Middle frontal gyrus (tissue), 1 donor: ENCODE measurements around the gene MMP3.
"Not testable (repeated sequence)": the region's sequence is repeated elsewhere in the genome, so short reads cannot be mapped to it uniquely, and the experiment has no call there.

Experiments
- DNase-seq: peaks from one replicate; pipeline ENCODE4 v3.0.0-alpha.2; 2015; ENCODE audit warnings: low spot score; ENCODE audit errors: extremely low spot score

MMP3 gene

DNA sequence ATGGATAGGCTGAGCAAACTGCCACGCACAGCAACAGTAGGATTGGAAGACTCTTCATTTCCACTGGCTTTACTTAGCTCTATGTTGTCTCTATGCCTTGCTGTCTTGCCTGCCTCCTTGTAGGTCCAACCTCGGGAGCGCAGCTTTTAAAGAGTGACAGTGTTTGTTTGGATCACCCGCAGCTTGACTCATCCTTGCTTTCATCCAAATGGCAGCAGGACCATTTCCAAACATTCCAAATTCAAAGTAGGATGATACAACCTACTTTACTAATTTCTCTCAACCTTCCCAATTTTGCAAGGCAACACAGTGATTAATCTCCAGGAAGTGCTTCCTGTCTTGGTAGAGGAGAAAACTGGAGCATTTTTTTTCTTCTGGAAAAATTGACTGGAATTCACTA lies at the start of gene MMP3:
TSS of gene MMP3 (minus strand) at position 121 of the 400 bp plus-strand sequence. CDS start at position 58, 63 bp downstream.
- DNase-seq = no peak

GRCh38 chr11:102891736-102892135 lies 48.3 kb upstream of the MMP3 start:
- no peak for DNase-seq

- DNase-seq = no peak
Observed at GRCh38 chr11:102886999-102887398, 43.6 kb upstream of the MMP3 start.

GRCh38 chr11:102883141-102883540 lies 39.7 kb upstream of the MMP3 start:
- no peak for DNase-seq

DNA sequence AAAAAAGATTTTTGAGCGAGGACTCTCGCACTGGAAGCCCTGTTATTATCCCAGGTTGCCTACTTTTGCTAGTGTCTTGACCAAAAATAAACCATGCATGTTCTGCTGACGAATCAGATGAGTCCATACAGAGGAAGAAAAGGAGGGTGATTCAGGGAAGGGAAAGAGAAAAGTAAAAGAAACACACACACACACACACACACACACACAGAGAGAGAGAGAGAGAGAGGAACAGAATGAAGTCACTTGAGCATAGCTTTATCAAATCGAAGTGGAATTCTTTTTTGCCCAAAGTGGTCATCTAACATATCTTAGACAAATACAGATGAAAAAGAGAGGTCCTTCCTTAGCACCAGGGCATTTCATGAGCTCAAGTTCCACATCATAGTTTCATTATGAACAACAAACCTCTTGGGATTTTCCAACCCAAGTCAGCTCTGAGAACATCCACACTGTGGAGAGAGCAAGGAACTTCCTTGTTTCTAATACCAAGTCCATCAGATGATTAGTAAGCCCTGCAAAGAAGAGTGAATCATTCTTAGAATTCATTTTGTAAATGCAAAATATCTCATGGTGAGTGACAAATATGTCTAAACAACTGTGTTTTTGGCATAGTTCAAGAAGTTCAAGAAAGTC lies 39.1 kb upstream of the MMP3 start:
- DNase-seq = no peak

- DNase-seq = no peak
Observed at GRCh38 chr11:102879801-102880200, 36.4 kb upstream of the MMP3 start.

DNA sequence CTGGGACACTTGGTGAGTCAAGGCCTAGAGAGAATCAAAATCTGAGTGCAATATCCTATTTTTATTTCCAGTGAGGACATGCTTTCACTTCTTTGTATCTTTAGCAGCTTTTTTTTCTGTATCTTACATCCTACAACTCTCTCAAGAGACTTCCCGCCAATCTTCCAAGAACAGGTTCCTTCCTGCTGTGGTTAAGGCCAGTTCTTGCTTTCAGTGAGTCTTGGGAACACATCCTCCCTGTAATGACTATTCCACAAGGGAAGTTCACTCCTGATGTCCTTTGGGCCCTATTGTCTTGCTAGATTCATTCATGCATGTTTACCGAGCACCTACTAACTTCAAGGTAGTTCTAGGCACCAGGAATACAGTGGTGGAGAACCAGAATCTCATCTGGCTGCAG lies 35.2 kb upstream of the MMP3 start:
- no peak for DNase-seq

DNA sequence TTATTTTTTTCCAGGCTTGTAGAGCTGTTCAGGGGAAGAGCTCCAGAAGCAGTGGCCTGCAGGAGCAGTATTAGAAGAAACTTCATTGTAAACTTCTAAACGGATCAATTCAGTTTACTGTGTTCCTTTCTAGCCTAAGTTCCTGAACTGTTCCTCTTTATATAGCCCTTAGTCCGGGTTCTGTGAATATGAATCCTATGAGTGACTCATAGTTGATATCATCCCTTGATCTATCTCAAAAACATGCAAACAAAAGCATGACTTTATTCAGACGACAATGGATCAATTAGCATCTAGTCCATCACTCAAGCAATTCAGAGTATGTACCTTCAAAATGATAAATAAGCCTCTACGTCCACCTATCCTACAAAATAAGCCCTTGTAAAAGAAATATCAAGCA lies 31.4 kb upstream of the MMP3 start, which contains the start of gene MMP12:
TSS of gene MMP12 (minus strand) at position 131 of the 400 bp plus-strand sequence. CDS start at position 86, 45 bp downstream.
- no peak for DNase-seq

GRCh38 chr11:102869354-102869964 lies 26.1 kb upstream of the MMP3 start:
- DNase-seq = not testable (repeated sequence)

GRCh38 chr11:102868339-102868738 lies 24.9 kb upstream of the MMP3 start:
- DNase-seq = no peak

DNA sequence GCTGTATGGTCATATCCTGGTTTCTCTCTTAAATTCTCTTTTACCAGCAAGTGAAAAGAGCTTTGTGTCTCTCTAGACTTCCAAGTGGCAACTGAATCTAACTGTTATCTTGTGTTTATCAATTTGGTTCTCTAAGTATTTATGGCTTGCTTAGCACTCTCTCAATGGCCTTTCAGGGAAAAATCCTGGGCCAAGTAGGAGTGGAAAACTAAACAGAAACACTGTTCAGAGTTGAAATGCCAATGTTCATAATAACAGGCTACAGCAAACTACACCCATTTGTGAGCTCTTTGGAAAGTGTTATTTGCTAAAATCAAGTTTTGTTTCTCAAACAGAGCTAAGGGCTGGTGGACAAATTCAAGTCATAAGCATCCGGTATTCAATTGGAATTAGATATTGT lies 21.3 kb upstream of the MMP3 start:
- DNase-seq = no peak

DNA sequence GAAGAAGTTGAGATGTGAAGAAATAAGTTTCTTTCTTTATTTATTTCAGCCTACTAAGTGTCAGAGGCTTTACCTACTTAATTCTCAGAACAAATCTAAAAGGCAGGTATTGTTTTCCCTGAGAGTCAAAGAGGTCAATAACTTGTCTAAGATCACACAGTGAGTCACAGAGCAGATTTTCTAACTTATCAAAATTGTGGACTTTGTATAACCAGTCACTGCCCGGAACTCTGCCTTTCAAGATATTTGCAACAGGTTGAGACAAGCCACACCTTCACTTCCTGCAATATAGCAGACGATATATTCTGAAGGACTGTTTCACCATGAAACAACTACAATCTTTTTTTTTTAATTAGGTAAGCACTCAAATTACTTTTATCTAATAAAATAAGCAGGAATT lies 10.5 kb upstream of the MMP3 start:
- DNase-seq = no peak

DNA sequence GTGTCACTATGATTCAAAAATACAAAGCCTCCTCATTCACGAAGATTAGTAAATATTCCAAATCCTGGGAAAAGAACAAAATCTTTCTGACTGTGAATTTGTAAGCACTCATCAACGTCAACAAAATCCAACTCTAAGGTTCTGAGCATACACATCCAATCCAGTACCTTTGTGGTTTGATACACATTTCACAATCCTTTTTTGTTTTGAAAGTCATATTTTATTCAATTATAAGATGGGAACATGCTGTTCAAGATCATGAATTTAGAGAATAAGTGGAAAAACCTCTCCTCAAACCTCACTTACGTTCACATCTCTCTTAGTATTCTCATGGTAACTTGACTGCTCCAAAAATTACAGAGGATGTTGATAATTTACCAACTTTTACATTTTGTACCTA lies 9.6 kb upstream of the MMP3 start:
- no peak for DNase-seq

DNA sequence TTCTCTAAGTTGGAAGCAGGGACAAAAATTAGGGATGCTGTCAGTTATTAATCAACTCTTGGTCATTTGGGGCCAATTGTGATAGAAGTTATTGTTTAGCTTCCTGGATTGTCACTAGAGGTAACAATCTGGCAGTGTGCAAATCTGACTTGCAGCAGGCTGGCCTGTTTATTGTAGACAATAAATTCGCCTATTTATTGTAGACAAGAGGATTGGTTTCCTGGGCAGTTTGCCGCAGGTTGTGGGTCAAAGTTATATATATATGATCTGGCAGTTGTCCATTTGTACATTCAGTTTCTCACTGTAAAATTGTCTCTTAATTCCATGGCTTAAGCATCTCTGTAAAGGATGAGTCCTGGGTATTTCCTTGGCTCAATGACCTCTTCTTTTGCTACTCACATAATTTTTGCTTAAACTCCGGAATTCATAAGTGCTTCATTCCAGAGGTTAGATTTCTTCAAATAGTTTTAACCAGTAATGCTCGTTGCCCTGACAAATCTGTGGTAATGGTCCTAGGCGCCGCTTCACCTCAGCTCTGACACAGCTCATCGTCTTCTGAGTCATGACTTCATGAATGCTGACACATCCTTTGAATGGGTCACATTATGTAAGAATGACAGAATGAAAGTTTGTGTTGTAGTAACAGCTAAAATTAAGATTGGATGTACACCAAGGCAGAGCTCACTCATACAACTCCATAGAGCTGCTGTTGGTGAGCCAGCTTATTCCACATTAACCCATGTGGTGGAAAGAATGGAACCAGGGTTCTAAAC lies 7.8 kb upstream of the MMP3 start:
- DNase-seq = no peak

GRCh38 chr11:102849311-102849710 lies 5.9 kb upstream of the MMP3 start:
- no peak for DNase-seq

GRCh38 chr11:102846292-102846691 lies 2.9 kb upstream of the MMP3 start:
- no peak for DNase-seq

- no peak for DNase-seq
Observed at GRCh38 chr11:102842930-102843329, 479 bp downstream of the MMP3 start.

- no peak for DNase-seq
Observed at GRCh38 chr11:102840018-102840417, 3.4 kb downstream of the MMP3 start.

DNA sequence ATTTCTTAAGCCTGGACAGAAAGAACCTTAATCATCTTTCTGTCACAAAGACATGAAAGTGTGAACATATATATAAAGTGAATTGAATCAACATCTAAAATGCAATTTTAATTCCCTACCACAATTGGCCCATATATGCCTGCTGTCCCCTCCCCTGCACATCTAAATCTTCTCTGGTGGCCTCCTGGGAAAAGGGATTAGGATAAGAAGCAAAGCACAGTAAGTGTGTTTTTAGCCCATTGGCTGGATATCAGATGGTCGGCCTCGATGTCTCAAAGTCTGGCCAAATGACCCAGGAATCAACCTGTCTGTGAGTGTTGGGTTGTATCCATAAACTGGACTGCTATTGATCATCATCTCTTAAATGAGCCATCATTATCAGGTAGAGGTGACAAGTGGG lies 5.8 kb downstream of the MMP3 start:
- no peak for DNase-seq

DNA sequence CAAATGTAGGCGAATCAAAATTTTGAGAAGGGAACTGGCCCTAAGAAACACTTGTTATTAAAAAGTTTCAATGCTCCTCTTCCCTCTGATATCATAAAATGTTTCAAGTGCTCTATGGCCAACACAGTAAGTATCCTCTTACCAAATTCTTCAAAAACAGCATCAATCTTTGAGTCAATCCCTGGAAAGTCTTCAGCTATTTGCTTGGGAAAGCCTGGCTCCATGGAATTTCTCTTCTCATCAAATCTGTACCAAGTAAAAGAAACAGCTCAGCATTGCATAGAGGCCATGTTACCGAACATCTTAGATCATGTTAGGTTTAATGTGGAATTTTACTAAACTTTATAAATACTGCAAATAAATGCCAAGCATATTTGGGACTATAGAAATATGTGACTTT lies 6.3 kb downstream of the MMP3 start:
- no peak for DNase-seq

- DNase-seq = no peak
Observed at GRCh38 chr11:102836290-102836875, 7.0 kb downstream of the MMP3 start.

- no peak for DNase-seq
Observed at GRCh38 chr11:102833731-102834130, 9.7 kb downstream of the MMP3 start.
